Measurements from ENCODE around the gene ZNF76.

GRCh38 chr6:35288834-35289233, 29.3 kb downstream of the ZNF76 start:
- TF ChIP-seq TAF1 (IDR thresholded peaks at IDR 0.05; ENCODE audit: borderline replicate concordance, low read depth, low read length) (no peak), POLR2A (IDR thresholded peaks at IDR 0.05; ENCODE audit: low read depth, low read length) (no peak)

Measured in GM12892 (cell line).